ENCODE data around the gene LRRC4C. TPM values are rescaled to one million over a fixed set of nuclear protein-coding genes. Genes with fewer than 3 reads are reported as not detected.

LRRC4C gene
- total RNA-seq, 1 donor from 2014 or later: 0.62 TPM

DNA sequence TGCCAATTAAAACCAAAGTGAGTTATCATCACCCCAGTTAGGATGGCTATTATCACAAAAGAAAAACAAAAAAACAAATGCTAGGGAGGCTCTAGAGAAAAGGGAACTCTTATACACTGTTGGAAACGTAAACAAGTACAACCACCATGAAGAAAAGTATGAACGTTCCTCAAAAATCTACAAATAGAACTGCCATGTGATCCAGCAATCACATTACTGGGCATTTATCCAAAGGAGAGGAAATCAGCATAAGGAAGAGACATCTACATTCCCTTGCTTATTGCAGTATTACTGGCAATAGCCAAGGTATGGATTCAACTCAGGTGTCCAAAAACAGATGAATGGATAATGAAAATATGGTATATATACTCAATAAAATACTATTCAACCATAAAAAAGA lies 1145.1 kb downstream of the LRRC4C start:
- ATAC-seq (ENCODE audit: poor library complexity) (no peak), DNase-seq (no peak)
- intact Hi-C loops (cut with DNase I): no loop called here

DNA sequence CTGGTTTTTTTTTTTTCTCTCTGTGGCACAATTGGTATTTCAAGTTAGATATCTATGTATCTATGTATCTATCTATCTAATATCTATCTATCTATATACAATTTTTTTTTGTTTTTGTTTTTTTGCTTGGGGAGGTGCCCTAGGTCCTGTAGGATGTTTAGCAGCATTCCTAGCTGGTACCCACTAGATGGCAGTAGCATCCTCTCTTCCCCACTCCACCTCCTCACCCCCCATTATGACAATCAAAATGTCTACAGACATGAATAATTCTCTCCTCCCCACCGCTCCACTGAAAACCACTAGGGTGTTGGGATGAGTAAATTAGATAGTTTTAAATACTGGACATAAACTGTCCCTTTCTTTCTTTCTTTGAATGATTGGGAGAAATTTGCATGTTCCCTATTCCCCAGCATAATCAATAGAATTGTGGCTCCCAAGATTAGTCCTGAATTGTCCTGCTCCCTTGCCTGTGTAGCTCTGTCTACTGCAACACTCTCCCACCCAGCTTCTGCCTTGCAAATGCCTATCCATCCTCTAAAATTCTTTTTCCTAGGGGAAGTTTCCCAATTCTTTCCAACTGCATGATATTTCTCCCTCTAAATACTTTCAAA lies 1152.4 kb downstream of the LRRC4C start:
- intact Hi-C loops (cut with DNase I): no loop called here
- DNase-seq (no peak), ATAC-seq (ENCODE audit: poor library complexity) (no peak)

DNA sequence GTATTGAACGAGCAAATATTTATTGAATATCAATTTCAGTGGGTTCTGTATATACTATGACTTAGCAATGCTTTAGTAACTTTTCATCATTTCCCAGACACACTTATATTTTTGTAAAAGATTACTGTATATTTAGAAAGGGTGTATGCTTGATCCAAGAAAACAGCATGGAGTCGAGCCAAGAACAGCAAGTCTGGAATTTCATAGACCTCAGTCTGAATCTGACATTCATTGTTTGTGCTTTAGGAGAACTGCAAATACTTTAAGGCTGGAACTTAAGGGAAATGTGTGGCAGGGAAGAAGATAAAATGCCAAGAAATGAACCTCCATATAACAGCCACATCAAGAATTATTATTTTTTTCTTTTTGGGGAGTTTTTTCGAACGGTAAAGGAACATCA lies 1156.8 kb downstream of the LRRC4C start:
- no peak for DNase-seq
- no peak for ATAC-seq (ENCODE audit: poor library complexity)
- intact Hi-C loops (cut with DNase I): no loop called here

DNA sequence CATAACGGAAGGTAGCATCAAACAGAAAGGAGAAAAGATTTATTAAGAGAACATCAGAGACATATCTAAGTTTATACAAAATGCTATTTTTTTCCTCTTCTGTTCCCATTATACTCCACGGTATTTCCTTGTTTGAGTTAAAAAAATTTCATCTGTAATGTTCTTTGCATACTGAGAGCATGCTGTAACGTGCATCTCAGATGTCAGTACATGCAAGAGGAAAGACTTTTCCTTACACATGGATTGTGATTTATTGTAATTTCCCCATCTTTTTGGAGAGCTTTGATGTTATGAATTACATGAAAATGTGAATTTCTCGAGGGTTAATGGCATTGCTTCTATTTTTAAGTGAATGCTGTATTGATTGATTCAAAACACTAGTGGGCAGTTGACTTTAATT lies 1164.0 kb downstream of the LRRC4C start:
- DNase-seq (no peak), ATAC-seq (ENCODE audit: poor library complexity) (no peak)
- intact Hi-C loops (cut with DNase I): no loop called here

- no peak for ATAC-seq (ENCODE audit: poor library complexity)
- intact Hi-C loops (cut with DNase I): no loop called here
- no peak for DNase-seq
These were observed 1164.7 kb downstream of the LRRC4C start for GRCh38 chr11:40294741-40295140.

- intact Hi-C loops (cut with DNase I): no loop called here
- ATAC-seq (ENCODE audit: poor library complexity) (no peak), DNase-seq (no peak)
These were observed 1165.1 kb downstream of the LRRC4C start for GRCh38 chr11:40294349-40294735.

- peak; percentile 93 for ATAC-seq (ENCODE audit: poor library complexity)
- intact Hi-C loops (cut with DNase I): no loop called here
- peak; percentile 71 for DNase-seq
These were observed 1165.7 kb downstream of the LRRC4C start for GRCh38 chr11:40293655-40294348.

GRCh38 chr11:40292721-40293508 lies 1166.5 kb downstream of the LRRC4C start:
- DNase-seq (no peak), ATAC-seq (ENCODE audit: poor library complexity) (peak; percentile 29)
- intact Hi-C loops (cut with DNase I): no loop called here

DNA sequence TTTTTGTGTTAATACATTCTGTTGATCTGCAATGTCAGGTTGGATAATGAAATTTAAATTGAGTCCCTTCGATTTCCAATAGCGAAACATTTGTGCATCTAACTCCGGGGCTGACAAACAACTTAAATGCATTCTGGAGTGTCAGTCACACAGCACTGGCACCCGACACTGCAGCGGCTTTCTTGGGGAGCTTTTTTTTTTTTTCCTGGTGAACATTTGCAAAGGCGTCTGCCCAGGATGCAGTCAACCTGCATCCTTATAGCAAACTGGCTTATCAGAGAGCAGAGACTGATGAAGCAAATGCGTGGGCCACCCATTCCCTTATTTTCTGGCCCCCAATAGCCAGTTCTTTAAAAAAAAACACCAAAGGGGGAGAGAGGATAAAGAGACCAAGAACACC lies 1167.7 kb downstream of the LRRC4C start:
- DNase-seq: no peak
- no peak for ATAC-seq (ENCODE audit: poor library complexity)
- intact Hi-C loops (cut with DNase I): no loop called here

DNA sequence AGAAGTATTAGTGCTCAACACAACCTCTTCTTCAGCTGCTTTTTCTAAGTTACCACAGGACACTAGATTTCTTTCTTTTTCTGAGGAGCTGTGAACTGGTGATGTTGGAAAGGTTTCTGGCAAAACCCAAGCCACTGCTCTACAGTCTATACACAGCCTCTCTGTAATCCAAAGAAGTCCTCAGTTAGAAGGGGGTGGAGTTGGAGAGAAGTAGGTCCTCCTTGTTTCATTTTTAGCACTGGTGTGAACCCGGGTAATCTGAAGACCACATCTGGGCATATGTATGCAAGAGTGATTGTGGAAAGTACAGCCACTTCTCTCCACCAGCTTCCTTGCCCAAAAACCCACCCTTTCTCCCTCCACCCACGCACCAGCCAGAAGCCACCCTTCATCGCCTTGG lies 1168.1 kb downstream of the LRRC4C start:
- ATAC-seq (ENCODE audit: poor library complexity): no peak
- no peak for DNase-seq
- intact Hi-C loops (cut with DNase I): no loop called here

DNA sequence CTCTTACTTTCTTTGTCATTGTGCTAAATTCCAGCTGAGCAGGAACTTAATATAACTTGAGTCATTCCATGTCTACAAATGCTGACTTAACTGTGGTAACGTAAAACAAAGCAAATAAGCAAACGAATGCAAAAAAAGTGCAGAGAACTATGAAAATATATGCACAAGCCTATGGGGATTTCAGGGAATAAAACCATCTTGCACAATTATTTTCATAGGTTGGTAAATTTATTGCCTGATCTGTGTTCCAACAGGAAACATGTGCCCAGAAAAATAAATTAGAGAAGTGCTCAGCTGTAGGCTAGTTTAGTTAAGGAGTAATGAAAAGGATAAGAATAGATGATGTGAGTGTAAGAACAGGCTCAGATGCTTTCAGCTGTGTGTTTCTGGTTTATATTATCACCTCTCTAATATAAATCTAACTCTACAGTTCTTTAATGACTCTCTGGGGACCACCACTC lies 1169.3 kb downstream of the LRRC4C start:
- DNase-seq (no peak), ATAC-seq (ENCODE audit: poor library complexity) (no peak)
- intact Hi-C loops (cut with DNase I): no loop called here

DNA sequence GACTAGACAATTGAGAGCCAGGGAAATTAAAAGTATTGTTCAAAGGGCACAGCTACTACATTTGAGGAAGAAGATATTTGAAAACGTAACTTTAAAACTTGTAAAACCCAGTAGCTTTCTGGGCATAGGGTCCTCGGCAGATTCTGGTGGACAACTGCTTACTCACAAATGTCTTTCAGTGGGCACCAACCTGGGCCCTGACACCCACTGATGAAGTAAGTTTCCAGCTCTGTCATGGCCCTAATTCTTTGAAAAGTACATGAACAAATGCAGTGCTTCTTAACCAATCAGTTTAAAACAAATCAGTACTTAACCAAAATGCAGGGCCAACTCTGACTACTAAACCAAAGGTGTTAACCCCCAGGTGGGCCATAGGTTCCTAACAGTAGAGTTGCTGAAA lies 1170.1 kb downstream of the LRRC4C start:
- ATAC-seq (ENCODE audit: poor library complexity) (no peak), DNase-seq (no peak)

GRCh38 chr11:40287916-40288803 lies 1171.3 kb downstream of the LRRC4C start:
- intact Hi-C loops (cut with DNase I): no loop called here
- no peak for ATAC-seq (ENCODE audit: poor library complexity)
- DNase-seq: no peak

More for the DNA sequence above, 1170.1 kb downstream of the LRRC4C start:
- intact Hi-C loops (cut with DNase I): no loop called here

DNA sequence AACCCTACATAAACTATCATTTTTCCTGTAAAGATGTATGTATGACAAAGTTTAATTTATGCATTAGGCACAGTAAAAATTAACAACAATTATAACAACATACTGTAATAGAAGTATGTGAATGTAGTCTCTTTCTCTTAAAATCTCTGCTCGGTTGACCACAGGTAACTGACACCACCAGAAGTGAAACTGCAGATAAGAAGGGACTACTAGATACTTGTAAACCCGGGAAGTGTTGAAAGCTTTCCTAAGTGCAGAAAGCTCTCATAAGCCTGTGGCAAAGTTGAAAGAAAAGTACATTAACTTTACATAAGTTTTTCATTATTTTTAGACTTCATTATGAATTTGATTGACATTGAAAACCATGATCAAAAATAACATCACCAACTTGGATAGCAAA lies 1173.3 kb downstream of the LRRC4C start:
- intact Hi-C loops (cut with DNase I): no loop called here
- ATAC-seq (ENCODE audit: poor library complexity): no peak

DNA sequence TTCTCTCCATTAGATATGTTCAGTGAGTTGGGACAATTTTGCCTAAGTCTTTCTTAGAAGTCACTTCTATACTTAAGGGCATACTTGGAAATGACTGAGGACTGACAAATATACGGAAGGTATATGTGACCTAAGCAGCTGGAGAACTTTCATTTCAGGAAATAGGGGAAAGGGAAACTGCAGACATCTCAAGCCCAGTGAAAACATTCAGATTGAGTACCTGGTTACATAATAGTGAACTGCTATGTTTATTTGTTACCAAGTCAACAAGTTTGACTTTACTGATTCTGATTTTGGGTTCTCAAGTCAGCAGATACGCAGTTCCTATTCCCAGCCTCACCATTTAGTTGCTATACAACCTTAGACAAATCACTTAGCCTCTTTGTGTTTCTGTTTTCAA lies 1173.9 kb downstream of the LRRC4C start:
- intact Hi-C loops (cut with DNase I): no loop called here
- ATAC-seq (ENCODE audit: poor library complexity) (no peak), DNase-seq (no peak)

More for the DNA sequence above, 1173.3 kb downstream of the LRRC4C start:
- no peak for DNase-seq

DNA sequence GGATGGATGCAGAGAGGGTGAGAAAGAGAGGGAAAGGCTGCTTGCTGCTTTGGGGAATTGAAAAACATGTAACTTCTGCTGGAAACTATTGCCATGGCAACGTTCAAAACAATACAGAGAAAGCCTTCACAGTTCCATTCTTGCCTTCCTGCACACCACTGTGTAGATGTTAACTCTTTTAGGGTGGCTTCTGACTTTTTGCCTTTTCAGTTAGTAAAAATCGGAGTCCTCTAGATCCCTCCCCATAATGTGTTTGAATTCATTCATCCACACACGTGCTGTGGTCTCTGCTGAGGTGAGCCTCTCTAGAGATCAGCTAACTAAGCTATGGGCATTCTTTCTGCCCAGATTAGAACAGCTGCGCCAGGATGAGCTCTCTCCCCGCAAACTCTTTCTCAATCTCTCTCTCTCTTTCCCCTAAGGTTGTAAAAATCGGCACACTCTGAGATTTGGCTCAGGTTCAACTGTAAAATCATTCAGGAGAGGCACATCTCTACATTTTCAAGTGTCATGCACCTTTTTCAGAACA lies 1178.3 kb downstream of the LRRC4C start:
- DNase-seq (no peak), ATAC-seq (ENCODE audit: poor library complexity) (peak; percentile 82)
- intact Hi-C loops (cut with DNase I): no loop called here

DNA sequence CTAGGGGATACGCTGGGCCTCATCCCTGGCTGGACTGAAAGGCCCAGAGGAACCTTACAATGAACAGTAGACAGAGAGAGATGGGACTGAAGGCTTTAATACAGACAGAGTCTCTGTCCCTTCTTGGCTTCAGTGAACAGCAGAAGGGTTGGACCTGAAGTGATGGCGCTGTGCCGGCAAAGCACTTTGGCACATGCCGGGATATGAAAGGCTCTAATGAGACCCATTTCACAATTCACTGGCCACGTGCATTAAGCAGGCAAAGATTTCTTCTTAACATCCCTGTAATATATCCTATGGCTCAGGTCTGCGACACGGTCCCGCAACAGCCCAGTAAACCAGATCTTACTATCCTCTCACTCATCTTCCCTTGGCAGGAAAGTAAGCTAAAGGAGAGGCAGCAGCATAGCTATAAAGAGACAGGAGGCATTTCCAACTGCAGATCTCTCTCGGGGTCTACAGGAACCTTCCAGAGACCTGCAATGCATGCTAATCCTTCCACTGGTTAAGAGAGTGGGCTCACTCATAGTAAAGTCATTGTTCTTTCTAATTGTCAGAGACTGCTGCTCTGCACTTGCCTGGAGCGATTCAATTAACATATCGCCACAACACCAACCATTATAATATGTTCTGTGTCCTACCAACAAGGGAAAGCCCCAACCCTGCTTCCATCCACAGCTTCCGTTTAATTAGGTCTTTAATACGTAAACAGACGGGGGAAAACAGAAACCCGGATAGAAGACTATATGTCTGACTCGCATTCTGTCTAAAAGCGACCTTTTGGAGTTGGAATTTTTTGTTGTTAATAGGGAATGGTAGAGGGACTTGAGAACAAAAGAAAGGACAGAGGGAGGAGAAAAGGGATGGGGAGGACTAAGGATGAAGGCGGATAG lies 1179.0 kb downstream of the LRRC4C start:
- intact Hi-C loops (cut with DNase I): no loop called here
- peak; percentile 65 for DNase-seq
- peak; percentile 78 for ATAC-seq (ENCODE audit: poor library complexity)

GRCh38 chr11:40276960-40277359 lies 1182.5 kb downstream of the LRRC4C start:
- intact Hi-C loops (cut with DNase I): no loop called here
- no peak for DNase-seq
- no peak for ATAC-seq (ENCODE audit: poor library complexity)
